Measurements from ENCODE around the gene TSFM.

- TF ChIP-seq CTCF (IDR thresholded peaks at IDR 0.05 in 4 of 5, conservative IDR thresholded peaks at IDR 0.05 in 1 of 5) (no peak), POLR2A (IDR thresholded peaks at IDR 0.05) (no peak)
Observed at GRCh38 chr12:57834086-57834876, 51.7 kb downstream of the TSFM start.
